ENCODE data around the gene KRTAP10-8.
"Not testable (repeated sequence)": the region's sequence is repeated elsewhere in the genome, so short reads cannot be mapped to it uniquely, and the experiment has no call there.

The KRTAP10-8 gene

GRCh38 chr21:44589586-44590305, 22.1 kb upstream of the KRTAP10-8 start:
- H3K36me3 Mint-ChIP-seq (ENCODE audit: low read depth), result no peaks in the 10 kb centered on the region
- H3K4me3 Mint-ChIP-seq, result no peak overlapping the region
- H3K9me3 Mint-ChIP-seq, result no peaks in the 10 kb centered on the region
- H3K27ac Mint-ChIP-seq, result no peak overlapping the region
- peaks cover 23% of the 10 kb centered on the region for H3K27me3 Mint-ChIP-seq
- H3K4me1 Mint-ChIP-seq (ENCODE audit: low read depth), result no peaks in the 10 kb centered on the region

GRCh38 chr21:44590311-44590721, 21.6 kb upstream of the KRTAP10-8 start:
- H3K9me3 Mint-ChIP-seq, result no peaks in the 10 kb centered on the region
- H3K27me3 Mint-ChIP-seq, result peaks cover 20% of the 10 kb centered on the region

GRCh38 chr21:44590897-44591800, 20.7 kb upstream of the KRTAP10-8 start:
- not testable (repeated sequence) for H3K9me3 Mint-ChIP-seq; H3K36me3 Mint-ChIP-seq (ENCODE audit: low read depth); H3K27ac Mint-ChIP-seq; H3K4me1 Mint-ChIP-seq (ENCODE audit: low read depth); H3K4me3 Mint-ChIP-seq
- H3K27me3 Mint-ChIP-seq, result peaks cover 13% of the 10 kb centered on the region

More at GRCh38 chr21:44590311-44590721, 21.6 kb upstream of the KRTAP10-8 start:
- Mint-ChIP-seq H3K4me1 (ENCODE audit: low read depth) (no peaks in the 10 kb centered on the region), H3K4me3 (no peak overlapping the region), H3K36me3 (ENCODE audit: low read depth) (no peaks in the 10 kb centered on the region), H3K27ac (no peak overlapping the region)

- not testable (repeated sequence) for H3K27me3 Mint-ChIP-seq; H3K4me1 Mint-ChIP-seq (ENCODE audit: low read depth); H3K27ac Mint-ChIP-seq; H3K36me3 Mint-ChIP-seq (ENCODE audit: low read depth); H3K9me3 Mint-ChIP-seq; H3K4me3 Mint-ChIP-seq
Observed at GRCh38 chr21:44591801-44592130, 20.1 kb upstream of the KRTAP10-8 start.

- H3K4me1 Mint-ChIP-seq (ENCODE audit: low read depth), result no peaks in the 10 kb centered on the region
Observed at GRCh38 chr21:44592446-44593311, 19.2 kb upstream of the KRTAP10-8 start, which contains the start of gene KRTAP10-6. KRTAP10-6 (minus strand) TSS chr21:44592505; CDS start chr21:44592484, 21 bp downstream.

GRCh38 chr21:44593598-44594405, 18.1 kb upstream of the KRTAP10-8 start:
- Mint-ChIP-seq H3K4me1 (ENCODE audit: low read depth) (no peaks in the 10 kb centered on the region), H3K27me3 (peaks cover 8% of the 10 kb centered on the region), H3K36me3 (ENCODE audit: low read depth) (no peaks in the 10 kb centered on the region), H3K4me3 (no peak overlapping the region), H3K9me3 (peaks cover 5% of the 10 kb centered on the region), H3K27ac (peak overlapping the region; percentile 0)

More at GRCh38 chr21:44592446-44593311, 19.2 kb upstream of the KRTAP10-8 start, which contains the start of gene KRTAP10-6:
- Mint-ChIP-seq H3K27ac (no peak within 1 kb of the TSS), H3K36me3 (ENCODE audit: low read depth) (no peaks in the 10 kb centered on the region), H3K9me3 (no peaks in the 10 kb centered on the region), H3K27me3 (peaks cover 4% of the 10 kb centered on the region), H3K4me3 (no peak within 1 kb of the TSS)

GRCh38 chr21:44594406-44594916, 17.4 kb upstream of the KRTAP10-8 start:
- H3K4me1 Mint-ChIP-seq (ENCODE audit: low read depth), result no peaks in the 10 kb centered on the region
- H3K27ac Mint-ChIP-seq, result peak overlapping the region; percentile 0
- H3K4me3 Mint-ChIP-seq, result no peak overlapping the region
- H3K36me3 Mint-ChIP-seq (ENCODE audit: low read depth), result no peaks in the 10 kb centered on the region
- peaks cover 6% of the 10 kb centered on the region for H3K27me3 Mint-ChIP-seq
- peaks cover 6% of the 10 kb centered on the region for H3K9me3 Mint-ChIP-seq

GRCh38 chr21:44595524-44595923, 16.4 kb upstream of the KRTAP10-8 start:
- Mint-ChIP-seq H3K4me3 (no peak overlapping the region), H3K36me3 (ENCODE audit: low read depth) (no peaks in the 10 kb centered on the region), H3K9me3 (peaks cover 6% of the 10 kb centered on the region), H3K27ac (no peak overlapping the region), H3K27me3 (peaks cover 5% of the 10 kb centered on the region), H3K4me1 (ENCODE audit: low read depth) (no peaks in the 10 kb centered on the region)

- Mint-ChIP-seq H3K4me1 (ENCODE audit: low read depth) (no peaks in the 10 kb centered on the region), H3K27ac (no peak overlapping the region), H3K9me3 (peaks cover 6% of the 10 kb centered on the region), H3K36me3 (ENCODE audit: low read depth) (no peaks in the 10 kb centered on the region), H3K27me3 (peaks cover 5% of the 10 kb centered on the region), H3K4me3 (no peak overlapping the region)
Observed at GRCh38 chr21:44596068-44596725, 15.7 kb upstream of the KRTAP10-8 start.

GRCh38 chr21:44598061-44598460, 13.8 kb upstream of the KRTAP10-8 start:
- Mint-ChIP-seq H3K4me1 (ENCODE audit: low read depth) (no peaks in the 10 kb centered on the region), H3K4me3 (no peak overlapping the region), H3K9me3 (peaks cover 6% of the 10 kb centered on the region), H3K27ac (no peak overlapping the region), H3K36me3 (ENCODE audit: low read depth) (no peaks in the 10 kb centered on the region), H3K27me3 (peaks cover 5% of the 10 kb centered on the region)

- peaks cover 6% of the 10 kb centered on the region for H3K9me3 Mint-ChIP-seq
- no peaks in the 10 kb centered on the region for H3K4me1 Mint-ChIP-seq (ENCODE audit: low read depth)
- H3K36me3 Mint-ChIP-seq (ENCODE audit: low read depth), result no peaks in the 10 kb centered on the region
- H3K27me3 Mint-ChIP-seq, result peaks cover 5% of the 10 kb centered on the region
- no peak overlapping the region for H3K4me3 Mint-ChIP-seq
- H3K27ac Mint-ChIP-seq, result no peak overlapping the region
Observed at GRCh38 chr21:44599264-44600029, 12.4 kb upstream of the KRTAP10-8 start.

- H3K4me3 Mint-ChIP-seq; H3K27ac Mint-ChIP-seq; H3K9me3 Mint-ChIP-seq; H3K4me1 Mint-ChIP-seq (ENCODE audit: low read depth); H3K36me3 Mint-ChIP-seq (ENCODE audit: low read depth): not testable (repeated sequence)
- peaks cover 11% of the 10 kb centered on the region for H3K27me3 Mint-ChIP-seq
Observed at GRCh38 chr21:44600118-44600978, 11.5 kb upstream of the KRTAP10-8 start, which contains the start of gene KRTAP10-7. KRTAP10-7 (plus strand) TSS chr21:44600597; CDS start chr21:44600622, 25 bp downstream.
